CD4-positive, alpha-beta T cell treated with Interleukin-12 subunit alpha and Interleukin-12 subunit beta, for 1 hour (primary cell): ENCODE measurements around the gene SLC6A18.

Source experiments
- DNase-seq: peaks from one replicate; pipeline ENCODE4 v3.0.0-alpha.2; 2020

The SLC6A18 gene

DNA sequence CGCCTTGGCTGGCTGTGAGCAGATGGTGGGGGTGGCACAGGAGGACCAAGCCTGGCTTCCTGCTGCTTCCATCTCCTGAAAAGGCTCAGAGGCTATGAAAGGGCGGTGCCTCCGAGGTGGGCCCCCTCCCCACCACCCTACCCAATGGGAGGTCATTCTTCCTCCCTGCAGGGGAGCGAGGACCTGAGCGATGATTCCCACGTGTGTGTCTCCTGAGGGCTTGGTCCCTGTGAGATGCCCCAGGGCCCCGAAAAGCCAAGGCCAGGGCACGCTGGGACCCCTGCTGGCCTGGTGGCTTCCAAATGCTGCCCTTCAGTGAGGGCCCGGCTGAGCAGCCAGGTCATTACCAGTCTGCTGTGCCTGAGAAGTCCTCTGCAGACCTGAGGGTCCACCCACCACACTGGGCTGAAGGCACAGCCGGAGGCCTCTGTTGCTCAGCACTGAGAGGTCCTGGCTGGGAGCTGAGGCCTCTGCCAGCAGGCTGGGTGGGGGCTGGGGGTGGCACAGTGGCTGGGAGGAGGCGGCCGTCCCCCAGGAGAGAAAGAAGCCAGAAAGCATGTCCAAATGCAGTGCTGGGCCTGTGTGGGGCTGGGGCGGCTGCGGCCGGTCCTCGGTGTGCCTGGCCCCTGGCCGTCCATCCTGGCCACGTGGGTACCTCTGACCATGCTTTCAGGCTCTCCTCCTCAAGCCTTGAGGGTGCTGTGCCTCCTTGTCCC lies 37.8 kb upstream of the SLC6A18 start:
- no peak for DNase-seq

DNA sequence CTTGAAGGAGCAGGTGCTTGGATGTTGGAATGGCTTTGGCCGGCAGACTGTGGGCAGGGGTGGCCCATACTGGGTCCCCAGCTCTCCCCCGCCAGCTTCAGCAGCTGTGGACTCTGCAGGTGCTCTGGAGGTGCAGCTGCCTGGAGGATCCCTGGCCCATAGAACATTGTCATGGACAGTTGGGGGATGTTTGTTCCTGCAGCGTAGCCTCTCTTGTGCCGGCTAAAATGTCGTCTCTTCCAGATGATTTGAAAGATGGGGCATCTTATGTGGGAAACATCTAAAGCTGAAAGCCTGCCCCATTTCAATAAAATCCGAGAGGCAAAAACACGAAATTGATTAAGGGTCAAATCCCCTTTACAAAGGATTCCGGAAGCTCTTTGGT lies 37.2 kb upstream of the SLC6A18 start:
- no peak for DNase-seq

DNA sequence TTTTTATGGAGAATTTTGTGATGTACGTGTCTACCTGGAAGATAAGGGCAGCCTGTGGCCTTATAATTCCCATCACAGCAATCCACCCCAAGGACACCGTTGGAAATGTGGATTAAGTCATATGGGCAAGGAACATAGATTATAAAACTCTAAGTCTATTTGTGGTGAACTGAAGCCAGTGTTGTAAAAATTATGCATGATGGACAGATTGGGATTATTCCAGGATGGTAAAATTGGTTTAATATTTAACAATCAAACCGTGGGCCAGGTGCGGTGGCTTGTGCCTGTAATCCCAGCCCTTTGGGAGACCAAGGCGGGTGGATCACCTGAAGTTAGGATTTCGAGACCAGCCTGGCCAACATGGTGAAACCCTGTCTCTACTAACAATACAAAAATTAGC lies 36.7 kb upstream of the SLC6A18 start:
- DNase-seq: no peak

DNA sequence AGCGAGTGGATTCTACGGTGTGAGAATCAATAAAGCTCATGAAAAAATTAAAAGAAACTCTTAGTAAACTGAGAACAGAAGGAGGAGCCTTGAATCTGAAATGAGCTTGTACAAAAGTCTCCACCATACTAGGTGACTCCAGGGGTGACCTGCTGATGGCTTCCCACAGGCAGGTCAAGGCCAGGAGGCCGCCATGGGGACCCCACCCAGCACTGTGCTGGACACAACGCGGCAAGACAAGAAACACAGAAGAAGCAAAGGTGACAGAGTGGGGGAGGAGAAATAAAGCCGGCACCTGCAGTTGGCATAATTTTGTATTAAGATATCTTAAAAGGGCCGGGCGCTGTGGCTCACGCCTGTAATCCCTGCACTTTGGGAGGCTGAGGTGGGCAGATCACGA lies 35.9 kb upstream of the SLC6A18 start:
- no peak for DNase-seq

DNA sequence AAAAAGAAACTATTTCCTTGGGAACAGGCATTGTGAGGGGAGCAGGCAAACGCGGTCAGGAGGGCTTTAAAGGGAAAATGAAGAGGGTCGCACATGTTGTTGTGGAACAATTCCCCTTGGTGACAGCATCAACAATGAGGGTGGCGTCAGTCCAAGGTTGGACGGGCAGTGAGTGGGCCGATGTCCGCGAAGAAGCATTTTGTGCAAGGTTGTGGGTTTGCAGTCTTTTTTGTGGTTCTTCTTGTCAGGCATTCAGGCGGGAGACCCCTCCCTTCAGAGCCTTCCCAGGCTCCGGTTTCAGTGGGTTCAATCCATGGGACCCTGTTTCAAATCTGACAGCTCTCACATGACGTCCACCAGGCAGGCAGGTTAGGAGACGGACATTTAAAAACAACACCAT lies 34.9 kb upstream of the SLC6A18 start:
- DNase-seq: no peak

DNA sequence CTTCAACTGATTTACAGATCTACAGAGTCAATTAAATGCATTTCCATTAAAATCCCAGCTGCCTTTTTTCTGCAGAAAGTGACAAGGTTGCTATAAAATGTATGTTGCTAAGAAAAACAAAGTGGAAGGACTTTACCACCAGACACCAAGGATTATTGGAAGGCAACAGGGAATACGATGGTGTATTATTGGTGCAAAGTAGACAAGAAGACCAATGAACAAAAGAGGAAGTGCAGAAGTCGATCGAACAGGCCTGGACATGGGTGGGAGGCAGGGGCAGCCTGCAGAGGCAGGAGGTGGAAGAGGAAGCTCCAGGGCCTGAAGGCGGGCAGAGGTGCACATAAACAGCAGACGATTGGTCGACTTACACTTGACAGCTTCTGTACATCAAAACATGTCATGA lies 34.3 kb upstream of the SLC6A18 start:
- no peak for DNase-seq

DNA sequence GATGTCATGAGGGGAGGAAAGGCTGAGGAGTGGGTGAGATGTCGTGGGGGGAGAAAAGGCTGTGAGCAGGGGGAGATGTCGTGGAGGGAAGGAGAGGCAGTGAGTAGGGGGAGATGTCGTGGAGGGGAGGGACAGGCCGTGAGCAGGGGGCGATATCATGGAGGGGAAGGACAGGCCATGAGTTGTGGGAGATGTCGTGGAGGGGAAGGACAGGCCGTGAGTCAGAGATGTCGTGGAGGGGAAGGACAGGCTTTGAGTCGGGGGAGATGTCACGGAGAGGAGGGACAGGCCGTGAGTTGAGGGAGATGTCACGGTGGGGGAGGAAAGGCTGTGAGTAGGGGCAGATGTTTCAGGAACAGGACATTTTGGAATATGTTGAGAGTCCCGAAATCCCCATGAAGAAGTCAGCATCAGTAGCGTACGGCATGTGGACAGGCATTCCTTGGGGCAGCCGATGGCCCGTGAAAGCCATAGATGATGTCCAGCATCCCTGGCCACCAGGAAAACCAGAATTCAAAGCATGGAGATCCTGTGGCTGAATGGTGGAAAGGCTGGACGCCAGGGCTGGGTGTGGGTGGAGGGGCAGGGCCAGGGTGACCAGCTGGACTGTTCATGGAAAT lies 32.1 kb upstream of the SLC6A18 start:
- no peak for DNase-seq

DNA sequence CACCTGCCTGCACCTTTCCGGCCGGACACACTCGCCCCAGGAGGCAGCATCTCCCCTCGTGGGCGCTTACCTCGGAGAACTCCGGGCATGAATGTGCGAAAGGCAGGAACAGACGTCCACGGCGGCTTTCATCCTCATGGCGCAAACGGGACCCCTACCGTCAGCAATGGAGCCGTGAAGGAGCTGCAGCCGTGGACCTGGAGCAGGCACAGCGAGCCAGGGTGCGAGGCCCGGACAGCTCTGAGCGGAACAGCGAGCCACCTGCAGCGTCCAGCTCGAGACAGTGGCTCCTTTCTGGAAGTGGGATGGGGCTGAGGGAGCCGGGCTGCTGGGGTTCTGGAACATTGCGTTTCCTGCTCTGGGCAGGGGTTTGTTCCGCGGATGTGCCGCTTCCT lies 31.6 kb upstream of the SLC6A18 start:
- DNase-seq: no peak

DNA sequence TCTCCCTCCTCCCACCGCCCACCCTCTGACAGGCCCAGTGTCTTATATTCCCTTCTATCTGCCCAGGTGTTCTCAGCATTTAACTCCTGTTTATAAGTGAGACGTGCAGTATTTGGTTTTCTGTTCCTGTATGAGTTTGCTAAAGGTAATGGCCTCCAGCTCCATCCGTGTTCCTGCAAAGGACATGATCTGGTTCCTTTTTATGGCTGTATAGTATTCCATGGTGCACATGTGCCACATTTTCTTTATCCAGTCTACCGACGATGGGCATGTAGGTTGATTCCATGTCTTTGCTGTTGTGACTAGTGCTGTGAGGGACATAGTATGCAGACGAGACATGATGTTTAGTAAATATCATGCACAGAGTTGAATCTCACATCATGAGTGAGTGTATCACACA lies 30.8 kb upstream of the SLC6A18 start:
- DNase-seq: no peak

DNA sequence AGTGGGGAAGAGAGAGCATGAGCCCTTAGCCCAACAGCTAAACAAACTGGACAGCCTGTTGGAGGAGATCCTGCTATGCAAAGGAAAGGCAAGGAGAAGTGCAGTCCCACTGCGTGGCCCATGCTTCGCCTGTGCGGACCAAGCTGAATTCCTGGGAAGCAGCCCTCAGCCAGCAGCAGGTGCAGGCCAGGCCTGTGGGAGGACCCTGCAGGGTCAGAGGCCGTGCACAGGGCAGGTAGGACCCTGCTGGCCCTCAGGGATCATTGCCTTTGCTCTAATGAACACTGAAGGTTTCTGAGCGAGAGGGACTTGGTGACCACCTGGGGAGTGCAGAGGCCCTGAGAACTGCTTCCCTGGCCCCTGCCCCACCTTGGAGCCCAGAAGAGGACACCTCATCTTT lies 29.7 kb upstream of the SLC6A18 start:
- no peak for DNase-seq

DNA sequence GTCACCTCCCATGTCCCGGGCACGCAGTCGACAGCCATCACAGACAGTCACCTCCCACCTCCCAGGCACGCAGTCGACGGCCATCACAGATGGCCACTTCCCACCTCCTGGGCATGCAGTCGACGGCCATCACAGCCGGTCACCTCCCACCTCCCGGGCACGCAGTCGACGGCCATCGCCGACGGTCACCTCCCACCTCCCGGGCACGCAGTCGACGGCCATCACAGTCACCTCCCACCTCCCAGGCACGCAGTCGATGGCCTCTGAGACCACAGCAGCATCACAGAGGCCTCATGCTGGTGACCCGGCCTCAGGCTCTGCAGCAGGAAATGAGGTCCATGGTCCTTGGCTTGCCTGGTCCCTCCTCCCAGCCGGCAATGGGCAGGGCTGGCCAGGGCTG lies 29.3 kb upstream of the SLC6A18 start:
- no peak for DNase-seq

DNA sequence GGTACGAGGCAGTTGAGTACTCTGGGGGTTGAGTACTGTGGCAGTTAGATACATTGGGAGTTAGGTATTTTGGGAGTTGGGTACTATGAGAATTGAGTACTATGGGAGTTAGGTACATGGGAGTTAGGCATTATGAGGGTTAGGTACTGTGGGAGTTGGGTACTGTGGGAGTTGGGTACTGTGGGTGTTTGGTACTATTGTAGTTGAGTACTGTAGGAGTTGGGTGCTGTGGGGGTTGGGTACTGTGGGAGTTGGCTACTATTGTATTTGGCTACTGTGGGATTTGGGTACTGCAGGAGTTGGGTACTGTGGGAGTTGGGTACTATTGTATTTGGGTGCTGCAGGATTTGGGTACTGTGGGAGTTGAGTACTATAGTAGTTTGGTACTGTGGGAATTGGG lies 28.6 kb upstream of the SLC6A18 start:
- no peak for DNase-seq

DNA sequence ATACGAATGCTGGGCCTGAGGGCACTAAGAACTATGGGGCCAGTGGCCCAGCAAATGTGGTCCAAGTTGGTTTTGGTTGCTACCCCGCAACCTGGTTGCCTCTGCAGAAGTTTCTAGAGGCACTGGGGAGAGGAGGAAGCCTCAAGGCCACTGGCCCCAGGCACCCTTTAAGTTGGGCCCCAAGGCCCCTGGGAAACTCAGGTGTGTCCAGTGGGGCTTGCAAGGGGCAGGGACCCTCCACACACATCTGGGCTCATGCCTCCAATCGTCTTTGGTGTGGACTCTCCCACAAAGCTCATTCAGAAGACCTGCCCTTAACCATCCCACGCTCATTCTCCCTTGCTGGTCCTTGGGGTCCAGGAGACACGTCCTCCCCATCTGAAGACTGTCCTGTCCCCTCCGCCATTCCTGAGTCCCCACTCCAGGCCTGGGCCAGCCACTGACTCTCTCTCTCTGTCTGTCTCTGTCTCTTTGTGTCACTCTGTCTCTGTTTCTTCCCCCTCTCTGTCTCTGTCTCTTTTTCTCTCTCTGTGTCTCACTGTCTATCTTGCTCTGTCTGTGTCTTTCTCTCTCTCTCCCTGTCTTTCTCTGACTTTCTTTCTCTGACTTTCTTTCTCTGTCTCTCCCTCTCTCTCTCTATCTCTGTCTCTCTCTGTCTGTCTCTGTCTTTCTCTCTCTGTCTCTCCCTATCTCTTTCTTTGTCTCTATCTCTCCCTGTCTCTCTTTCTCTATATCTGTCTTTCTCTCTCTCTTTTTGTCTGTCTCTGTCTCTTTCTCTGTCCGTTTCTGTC lies 27.1 kb upstream of the SLC6A18 start:
- no peak for DNase-seq

DNA sequence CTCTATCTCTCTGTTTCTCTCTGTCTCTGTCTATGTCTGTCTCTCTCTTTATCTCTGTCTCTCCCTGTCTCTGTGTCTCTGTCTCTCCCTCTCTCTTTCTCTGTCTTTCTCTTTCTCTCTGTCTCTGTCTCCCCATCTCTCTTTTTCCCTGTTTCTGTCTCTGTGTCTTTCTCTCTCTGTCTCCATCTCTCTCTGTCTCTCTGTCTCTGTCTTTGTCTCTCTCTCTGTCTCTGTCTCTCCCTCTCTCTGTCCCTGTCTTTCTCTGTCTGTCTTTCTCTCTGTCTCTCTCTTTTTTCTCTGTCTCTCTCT lies 25.9 kb upstream of the SLC6A18 start:
- DNase-seq: no peak

DNA sequence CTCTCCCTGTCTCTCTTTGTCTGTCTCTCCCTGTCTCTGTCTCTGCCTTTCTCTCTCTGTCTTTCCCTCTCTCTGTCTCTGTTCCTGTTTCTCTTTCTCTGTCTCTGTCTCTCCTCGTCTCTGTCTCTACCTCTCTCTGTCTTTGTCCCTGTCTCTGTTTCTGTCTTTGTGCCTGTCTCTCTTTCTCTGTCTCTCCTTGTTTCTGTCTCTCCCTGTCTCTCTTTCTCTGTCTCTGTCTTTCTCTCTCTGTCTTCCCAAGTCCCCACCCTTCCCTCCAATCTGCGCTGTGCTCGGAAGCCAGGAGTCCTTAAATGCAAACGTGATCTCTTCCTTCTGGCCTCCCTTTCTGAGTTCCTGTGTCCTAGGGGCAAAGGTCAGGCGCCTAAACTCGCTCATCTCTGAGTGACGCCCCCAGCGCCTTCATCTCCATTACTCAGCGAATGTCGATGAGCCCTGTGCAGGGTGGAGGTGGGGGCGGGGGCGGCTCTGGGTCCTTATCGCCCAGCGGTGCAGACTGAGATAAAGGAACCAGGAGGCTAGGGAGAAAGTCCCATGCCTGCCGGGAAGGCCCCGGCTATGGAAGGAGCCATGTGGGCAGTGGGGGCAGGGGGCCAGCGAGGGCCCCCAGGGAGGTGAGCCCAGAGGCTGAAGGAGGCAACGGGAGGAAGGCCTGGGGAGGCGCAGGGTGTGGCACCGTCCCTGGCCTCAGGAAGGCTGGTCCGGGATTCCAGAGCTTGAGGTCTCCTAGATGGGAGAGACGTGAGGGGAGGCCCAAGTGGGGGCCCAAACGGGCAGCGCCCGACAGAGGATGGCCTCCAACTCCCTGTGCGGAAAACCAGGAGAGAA lies 25.3 kb upstream of the SLC6A18 start:
- no peak for DNase-seq

DNA sequence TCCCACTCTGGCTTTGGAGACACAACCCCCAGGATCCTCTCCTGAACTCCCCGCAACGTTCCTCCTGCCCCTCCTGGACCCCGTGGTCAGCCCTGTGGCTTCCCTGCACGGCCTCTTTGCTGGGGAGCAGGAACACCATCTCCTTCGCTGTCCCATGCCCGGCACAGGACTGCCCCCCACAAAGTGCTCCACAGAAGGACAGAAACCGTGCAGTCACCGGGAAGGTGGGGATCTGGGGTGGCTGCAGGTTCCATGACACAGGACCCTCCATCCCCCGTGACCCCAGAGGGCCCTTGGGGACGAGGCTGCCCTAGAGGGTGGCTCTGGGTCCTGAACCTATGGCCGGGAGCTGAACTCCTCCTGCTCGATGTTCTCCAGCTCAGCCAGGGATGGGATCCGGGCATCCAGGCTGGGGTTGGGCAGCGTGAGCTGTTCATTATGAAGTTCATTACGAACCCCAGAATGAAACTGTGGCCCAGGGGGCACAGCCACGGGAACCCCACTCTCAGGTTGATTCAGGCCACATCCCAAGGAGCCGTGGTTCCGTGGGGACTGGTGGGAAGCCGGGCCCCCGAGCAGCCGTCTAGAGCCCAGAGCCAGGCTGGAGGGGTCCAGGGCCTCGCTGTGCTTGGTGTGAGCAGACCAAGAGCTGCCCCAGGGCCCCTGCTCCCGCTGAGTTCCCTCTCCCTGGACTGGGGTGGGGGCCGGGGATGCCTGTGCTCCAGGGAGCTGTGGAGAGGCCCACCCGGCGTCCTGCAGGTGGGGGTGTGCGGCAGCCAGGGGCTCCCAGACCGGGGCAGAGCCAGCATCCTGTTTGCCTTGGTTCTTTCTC lies 24.5 kb upstream of the SLC6A18 start:
- no peak for DNase-seq

DNA sequence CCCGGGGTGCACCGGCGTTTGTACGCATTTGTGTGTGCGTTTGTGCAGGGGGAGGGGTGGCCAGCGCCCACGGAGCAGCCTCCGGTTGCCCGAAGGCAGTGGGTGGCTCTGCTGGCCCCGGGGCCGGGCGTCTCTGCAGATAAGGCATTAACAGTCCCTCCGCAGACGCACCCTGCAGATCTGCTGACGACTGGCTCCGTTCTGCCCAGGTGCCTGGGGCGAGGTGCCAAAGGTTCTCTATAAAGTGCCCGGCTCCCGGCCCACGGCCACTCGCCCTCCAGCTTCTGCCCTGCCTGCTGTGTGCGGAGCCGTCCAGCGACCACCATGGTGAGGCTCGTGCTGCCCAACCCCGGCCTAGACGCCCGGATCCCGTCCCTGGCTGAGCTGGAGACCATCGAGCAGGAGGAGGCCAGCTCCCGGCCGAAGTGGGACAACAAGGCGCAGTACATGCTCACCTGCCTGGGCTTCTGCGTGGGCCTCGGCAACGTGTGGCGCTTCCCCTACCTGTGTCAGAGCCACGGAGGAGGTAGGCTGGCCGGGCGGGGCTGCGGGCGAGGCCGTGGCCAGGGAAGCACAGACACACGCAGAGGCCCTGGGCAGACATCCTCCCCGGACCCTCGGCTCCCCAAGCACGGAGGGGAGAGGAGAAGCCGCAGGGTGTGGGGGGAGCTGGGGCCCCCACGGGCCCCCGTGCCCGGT lies 23.7 kb upstream of the SLC6A18 start, which contains the start of gene SLC6A19:
TSS of gene SLC6A19 (plus strand) at position 269 of the 699 bp plus-strand sequence. CDS start at position 325, 56 bp downstream.
- DNase-seq: no peak

DNA sequence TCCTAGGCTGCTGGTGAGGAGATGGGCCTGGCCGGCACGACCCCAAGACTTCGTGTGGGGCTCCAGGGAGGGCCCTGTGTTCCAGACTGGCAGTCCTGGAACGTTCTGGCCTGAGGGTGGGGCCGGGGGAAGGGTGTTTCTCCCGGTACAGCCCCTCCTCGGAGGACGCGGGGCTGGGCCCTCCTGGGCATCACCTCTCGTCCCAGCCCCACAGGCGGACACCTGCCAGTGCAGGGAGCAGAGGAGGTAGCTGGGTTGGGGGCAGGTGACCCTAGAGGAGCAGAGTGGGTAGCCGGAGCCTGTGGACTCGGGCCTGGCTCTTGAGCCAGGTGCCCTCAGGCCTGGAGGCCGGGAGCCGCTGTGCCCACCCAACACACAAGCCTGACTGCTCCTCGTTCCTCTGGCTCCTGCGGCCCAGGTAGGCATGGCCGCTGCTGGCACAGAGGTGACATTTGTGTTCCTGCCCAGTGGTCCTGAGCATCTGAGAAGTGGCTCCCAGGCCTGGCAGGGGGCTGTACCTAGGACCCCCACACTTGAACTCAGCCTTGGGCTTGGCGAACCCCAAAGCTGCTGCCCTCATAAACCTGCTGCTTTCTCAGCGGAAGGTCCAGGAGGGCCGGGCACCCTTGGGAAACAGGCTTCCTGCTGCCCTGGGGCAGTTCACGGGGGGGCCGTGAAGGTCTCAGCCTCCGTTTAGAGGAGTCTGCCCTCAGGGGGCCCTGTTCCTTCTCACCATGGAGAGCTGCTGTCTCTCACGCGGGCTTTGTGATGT lies 23.0 kb upstream of the SLC6A18 start:
- no peak for DNase-seq

DNA sequence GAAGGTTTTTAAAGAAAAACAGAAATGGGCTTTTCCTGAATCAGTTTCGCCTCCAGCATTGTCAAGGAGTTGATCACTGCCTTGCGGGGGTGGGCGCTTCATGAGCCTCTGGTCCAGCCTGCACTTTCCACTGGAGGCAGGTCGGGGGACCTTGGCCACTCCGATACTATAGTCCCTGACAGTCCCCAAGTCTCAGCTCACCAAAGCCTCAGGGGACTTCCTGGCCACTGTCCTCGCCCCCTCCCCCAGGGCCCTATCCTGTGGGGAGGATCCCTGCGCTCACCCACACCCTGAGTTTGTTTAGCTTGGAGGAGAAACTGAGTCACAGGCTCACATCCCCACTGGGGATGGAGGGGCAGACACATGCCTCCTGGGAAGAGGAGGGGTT lies 22.4 kb upstream of the SLC6A18 start:
- DNase-seq: no peak

DNA sequence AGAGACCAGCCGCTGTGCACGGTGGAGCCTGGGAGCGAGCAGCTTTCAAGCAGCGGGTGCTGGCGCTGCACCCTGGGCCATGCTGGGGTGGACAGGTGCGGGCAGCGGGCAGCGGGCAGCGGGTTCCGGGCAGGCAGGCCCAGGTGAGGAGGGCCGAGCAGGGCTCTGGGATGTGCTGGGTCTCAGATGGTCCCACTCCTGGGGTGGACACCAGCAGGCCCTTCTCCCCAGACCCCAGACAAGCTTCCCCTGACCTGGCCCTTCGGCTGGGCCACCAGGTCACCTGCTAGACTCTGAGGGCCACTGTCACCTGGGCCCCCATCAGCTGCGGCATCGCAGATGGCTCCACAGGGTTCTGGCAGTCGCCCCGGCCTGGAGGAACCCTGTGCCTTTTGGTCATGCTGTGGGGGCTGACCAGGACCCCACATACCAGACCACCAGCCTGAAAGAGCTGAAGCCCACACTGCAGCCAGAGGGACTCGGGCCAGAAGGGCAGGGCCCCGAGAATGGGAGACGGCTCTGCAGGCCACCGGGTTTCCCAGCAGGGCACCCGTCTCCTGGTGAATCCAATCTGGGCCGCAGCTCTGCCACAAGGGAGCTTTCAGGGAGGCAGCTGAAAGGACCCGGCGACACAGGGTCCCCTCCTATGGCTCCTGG lies 21.7 kb upstream of the SLC6A18 start:
- DNase-seq: no peak
